ENCODE data around the gene SASH3.

The SASH3 gene

GRCh38 chrX:129748305-129748704 lies 31.4 kb upstream of the SASH3 start:
- TF ChIP-seq, protein P1, sequence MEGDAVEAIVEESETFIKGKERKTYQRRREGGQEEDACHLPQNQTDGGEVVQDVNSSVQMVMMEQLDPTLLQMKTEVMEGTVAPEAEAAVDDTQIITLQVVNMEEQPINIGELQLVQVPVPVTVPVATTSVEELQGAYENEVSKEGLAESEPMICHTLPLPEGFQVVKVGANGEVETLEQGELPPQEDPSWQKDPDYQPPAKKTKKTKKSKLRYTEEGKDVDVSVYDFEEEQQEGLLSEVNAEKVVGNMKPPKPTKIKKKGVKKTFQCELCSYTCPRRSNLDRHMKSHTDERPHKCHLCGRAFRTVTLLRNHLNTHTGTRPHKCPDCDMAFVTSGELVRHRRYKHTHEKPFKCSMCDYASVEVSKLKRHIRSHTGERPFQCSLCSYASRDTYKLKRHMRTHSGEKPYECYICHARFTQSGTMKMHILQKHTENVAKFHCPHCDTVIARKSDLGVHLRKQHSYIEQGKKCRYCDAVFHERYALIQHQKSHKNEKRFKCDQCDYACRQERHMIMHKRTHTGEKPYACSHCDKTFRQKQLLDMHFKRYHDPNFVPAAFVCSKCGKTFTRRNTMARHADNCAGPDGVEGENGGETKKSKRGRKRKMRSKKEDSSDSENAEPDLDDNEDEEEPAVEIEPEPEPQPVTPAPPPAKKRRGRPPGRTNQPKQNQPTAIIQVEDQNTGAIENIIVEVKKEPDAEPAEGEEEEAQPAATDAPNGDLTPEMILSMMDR (IDR thresholded peaks at IDR 0.05; ENCODE audit: low read depth, low read length): no peak

DNA sequence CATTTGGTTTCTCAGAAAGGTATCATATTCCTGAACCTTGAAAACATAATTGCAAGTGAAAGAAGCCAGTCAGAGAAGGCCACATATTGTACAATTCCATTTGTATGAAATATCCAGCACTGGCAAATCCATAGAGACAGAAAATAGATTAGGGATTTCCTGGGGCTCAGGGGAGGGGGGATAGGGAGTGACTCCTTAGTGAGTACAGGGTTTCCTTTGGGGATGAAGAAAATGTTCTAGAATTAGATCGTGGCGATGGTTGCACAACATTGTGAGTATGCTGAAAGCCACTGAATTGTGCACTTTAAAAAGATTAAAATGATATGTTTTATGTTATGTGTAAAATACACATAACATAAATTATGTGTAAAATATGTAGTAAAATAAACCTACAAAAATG lies 30.7 kb upstream of the SASH3 start:
- no peak overlapping the region for H3K4me3 ChIP-seq (ENCODE audit: low read depth, low read length)
- TF ChIP-seq, protein P1 (IDR thresholded peaks at IDR 0.05; ENCODE audit: low read depth, low read length): no peak

More at GRCh38 chrX:129748305-129748704, 31.4 kb upstream of the SASH3 start:
- H3K4me3 ChIP-seq (ENCODE audit: low read depth, low read length): no peak overlapping the region

- TF ChIP-seq, protein P1 (IDR thresholded peaks at IDR 0.05; ENCODE audit: low read depth, low read length): no peak
- H3K4me3 ChIP-seq (ENCODE audit: low read depth, low read length): no peak overlapping the region
These were observed 28.8 kb upstream of the SASH3 start for GRCh38 chrX:129750971-129751370.

- TF ChIP-seq, protein P1 (IDR thresholded peaks at IDR 0.05; ENCODE audit: low read depth, low read length): peak; percentile 36
- no peak overlapping the region for H3K4me3 ChIP-seq (ENCODE audit: low read depth, low read length)
These were observed 25.4 kb upstream of the SASH3 start for GRCh38 chrX:129754056-129755024.

DNA sequence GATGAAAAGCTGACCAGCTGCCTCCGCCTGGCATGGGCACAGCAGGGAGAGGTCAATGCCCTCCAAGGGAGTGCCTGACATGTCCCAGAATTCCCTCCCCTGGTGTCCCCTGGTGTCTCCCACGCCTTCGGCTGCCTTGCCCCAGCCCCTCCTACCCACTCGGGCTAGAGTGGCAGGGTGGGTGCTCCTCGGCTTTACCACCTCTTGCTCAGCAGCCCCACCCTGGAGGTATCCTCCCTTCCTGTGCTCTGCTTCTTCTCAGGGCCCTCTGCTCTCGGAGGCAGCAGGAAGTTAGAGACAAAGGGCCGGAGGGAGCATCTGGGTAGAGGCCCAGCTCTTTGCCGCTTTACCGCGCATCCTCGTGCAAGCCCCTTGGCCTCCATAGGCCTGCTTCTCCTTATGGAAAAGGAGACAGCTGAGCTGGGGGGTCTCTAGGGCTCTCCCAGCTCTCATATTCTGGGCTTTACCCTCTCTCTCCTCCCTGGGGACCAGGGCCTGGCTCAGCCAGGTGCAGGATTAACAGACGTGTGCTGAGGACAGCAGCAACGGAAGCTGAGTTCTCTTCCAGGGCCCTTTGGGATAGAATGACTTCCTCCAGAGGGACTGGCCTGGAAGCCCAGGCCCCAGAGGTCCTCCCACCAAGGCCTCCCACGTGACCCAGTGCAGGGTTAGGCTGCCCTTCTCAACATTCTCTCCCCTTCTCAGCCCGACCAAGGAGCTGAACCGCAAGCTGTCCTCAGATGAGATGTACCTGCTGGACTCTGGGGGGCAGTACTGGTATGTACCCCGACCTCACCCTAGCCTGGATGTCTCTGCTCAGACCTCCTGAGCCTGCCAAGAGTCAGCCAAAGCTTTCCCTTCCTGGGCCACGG lies 23.7 kb upstream of the SASH3 start:
- TF ChIP-seq, protein P1 (IDR thresholded peaks at IDR 0.05; ENCODE audit: low read depth, low read length): no peak
- no peak overlapping the region for H3K4me3 ChIP-seq (ENCODE audit: low read depth, low read length)

DNA sequence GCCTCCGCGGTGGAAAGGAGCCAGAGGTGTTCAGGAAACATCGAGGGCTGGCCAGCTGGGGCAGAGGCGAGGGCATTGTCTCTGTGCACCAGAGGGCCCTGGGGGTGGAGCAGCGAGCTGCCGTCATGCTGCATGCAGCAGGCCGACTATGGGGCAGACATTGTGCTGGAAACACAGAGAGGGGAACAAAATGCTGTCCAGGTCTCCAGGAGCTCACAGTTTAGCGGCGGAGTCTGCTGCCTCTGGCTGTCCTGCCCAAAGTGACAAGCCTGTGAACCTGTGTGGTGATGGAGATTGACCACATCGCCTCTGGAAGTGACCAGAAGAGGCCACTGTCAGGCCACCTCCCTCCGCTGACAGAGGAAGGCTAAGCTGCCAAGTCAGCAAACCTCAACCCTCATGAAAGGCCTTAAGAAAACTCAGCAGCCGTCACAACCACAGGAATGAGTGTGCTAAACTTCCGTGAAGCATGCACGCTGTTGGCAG lies 20.1 kb upstream of the SASH3 start:
- no peak overlapping the region for H3K4me3 ChIP-seq (ENCODE audit: low read depth, low read length)
- TF ChIP-seq, protein P1 (IDR thresholded peaks at IDR 0.05; ENCODE audit: low read depth, low read length): no peak
